GM12878 (cell line): Measurements from ENCODE around the gene GNAO1. TPM values are rescaled to one million over a fixed set of nuclear protein-coding genes. Genes with fewer than 3 reads are reported as not detected.

Experiments used
- ATAC-seq: fragments of 200-7000 bp; cut with Tn5 transposase; 3 replicates; pipeline ENCODE4 v1.9.1; 2020; ENCODE audit warnings: mild to moderate bottlenecking, moderate library complexity
- BruUV-seq: library from RNA; stranded (reverse); fragments of 400-500 nt; replicated peaks from 2 replicates; lab custom pipeline; 2021; lab: Mats Ljungman, UMichigan
- CTCF ChIA-PET: fragments of 300-600 bp; sonication (Branson Sonifier 250); formaldehyde crosslinking; extraction: SDS; loops from one replicate; lab custom pipeline; 2021; ENCODE audit warnings: inconsistent platforms; lab: Yijun Ruan, JAX
- POLR2A ChIA-PET: fragments of 350-600 bp; formaldehyde crosslinking; extraction: SDS; loops from one replicate; lab custom pipeline; 2021; ENCODE audit warnings: inconsistent platforms; lab: Charles Lee
- RAD21 ChIA-PET: fragments of 300-600 bp; sonication (Branson Sonifier 250); formaldehyde crosslinking; loops from one replicate; lab custom pipeline; 2023; ENCODE audit warnings: antibody characterized with exemption; ENCODE audit not compliant: unreplicated experiment; lab: Charles Lee
- SMC1A ChIA-PET: fragments of 300-600 bp; sonication (Branson Sonifier 250); formaldehyde crosslinking; loops from one replicate; lab custom pipeline; 2023; ENCODE audit not compliant: unreplicated experiment, uncharacterized antibody; lab: Charles Lee
- DNase-seq: peaks from one replicate; pipeline ENCODE4 v3.0.0-alpha.2; 2011; ENCODE audit warnings: low read depth, low spot score
- FAIRE-seq: peaks from 3 replicates; lab custom pipeline; 2011; peaks lifted over from hg19 to GRCh38; lab: Jason Lieb, UNC
- H2AFZ ChIP-seq: 2 replicates; pipeline ENCODE4 v1.6.0; 2011; ENCODE audit warnings: low read depth, low read length, control low read depth; ENCODE audit not compliant: control insufficient read depth
- H3K27ac ChIP-seq: 2 replicates; pipeline ENCODE4 v1.5.1; 2011; ENCODE audit warnings: control low read depth; ENCODE audit not compliant: control insufficient read depth, insufficient read depth
- H3K27me3 ChIP-seq, 2 experiments: replicated peaks in 1 of 2; 2 replicates each; pipeline versions ENCODE4 v1.6.0 to v1.6.1; 2011; ENCODE audit warnings: low read length in 1 of 2; ENCODE audit not compliant: control insufficient read depth in 2 of 2, insufficient read depth in 2 of 2
- H3K36me3 ChIP-seq, 2 experiments: 2 replicates each; pipeline ENCODE4 v1.5.1; 2011; ENCODE audit warnings: low read length in 1 of 2; ENCODE audit not compliant: control insufficient read depth in 2 of 2, insufficient read depth in 2 of 2
- H3K4me1 ChIP-seq: 2 replicates; pipeline ENCODE4 v1.6.1; 2011; ENCODE audit warnings: mild to moderate bottlenecking, low read length, moderate library complexity, mixed read lengths; ENCODE audit not compliant: control insufficient read depth, insufficient read depth
- H3K4me2 ChIP-seq: 2 replicates; pipeline ENCODE4 v1.6.0; 2011; ENCODE audit warnings: control low read depth; ENCODE audit not compliant: control insufficient read depth, insufficient read depth
- H3K4me3 ChIP-seq: fragments of 200-600 bp; sonication (generic); 2 replicates; pipeline ENCODE4 v1.5.1; 2016
- H3K79me2 ChIP-seq: 2 replicates; pipeline ENCODE4 v1.6.0; 2011; ENCODE audit warnings: low read length; ENCODE audit not compliant: control insufficient read depth, insufficient read depth
- H3K9ac ChIP-seq: 2 replicates; pipeline ENCODE4 v1.8.0; 2011; ENCODE audit warnings: low read length, control low read depth, mixed read lengths; ENCODE audit not compliant: control insufficient read depth, insufficient read depth
- H3K9me3 ChIP-seq: replicated peaks from 3 replicates; pipeline ENCODE4 v1.5.1; 2011; ENCODE audit warnings: mild to moderate bottlenecking, low read length; ENCODE audit not compliant: control insufficient read depth, insufficient read depth
- H4K20me1 ChIP-seq: 2 replicates; pipeline ENCODE4 v1.6.0; 2011; ENCODE audit not compliant: control insufficient read depth, insufficient read depth
- BCL11A ChIP-seq: IDR thresholded peaks from 2 replicates; pipeline ENCODE4 v1.6.1; 2011; ENCODE audit warnings: low read depth, low read length
- BMI1 ChIP-seq: fragments of 450-650 bp; IDR thresholded peaks from 2 replicates; pipeline ENCODE4 v1.6.1; 2016; ENCODE audit warnings: mild to moderate bottlenecking, moderate library complexity, borderline replicate concordance
- CBX3 ChIP-seq: fragments of 200-600 bp; sonication (generic); IDR thresholded peaks from 2 replicates; pipeline ENCODE4 v1.6.1; 2016; ENCODE audit warnings: low read depth, borderline replicate concordance
- CREB1 ChIP-seq: IDR thresholded peaks from 2 replicates; pipeline ENCODE4 v1.6.1; 2012; ENCODE audit warnings: low read depth, mild to moderate bottlenecking, inconsistent platforms
- FOXM1 ChIP-seq: IDR thresholded peaks from 2 replicates; pipeline ENCODE4 v1.6.1; 2012; ENCODE audit warnings: low read depth, mild to moderate bottlenecking, inconsistent platforms, low read length, moderate library complexity
- IKZF2 ChIP-seq, 2 experiments: fragments of 450-650 bp; IDR thresholded peaks; 2 replicates each; pipeline ENCODE4 v1.6.1; 2017; ENCODE audit warnings: mild to moderate bottlenecking in 2 of 2, moderate library complexity in 2 of 2
- JUNB ChIP-seq: IDR thresholded peaks from 2 replicates; pipeline ENCODE4 v1.6.1; 2016; ENCODE audit warnings: antibody characterized with exemption, mild to moderate bottlenecking
- KDM1A ChIP-seq: fragments of 200-600 bp; sonication (generic); IDR thresholded peaks from 2 replicates; pipeline ENCODE4 v1.6.1; 2016; ENCODE audit warnings: borderline replicate concordance
- MTA3 ChIP-seq: IDR thresholded peaks from 2 replicates; pipeline ENCODE4 v1.6.1; 2012; ENCODE audit warnings: low read length, inconsistent platforms, borderline replicate concordance
- PML ChIP-seq: IDR thresholded peaks from 2 replicates; pipeline ENCODE4 v1.6.1; 2012; ENCODE audit warnings: low read length, inconsistent platforms
- POLR2AphosphoS2 ChIP-seq: IDR thresholded peaks from 2 replicates; pipeline ENCODE4 v1.6.1; 2011; ENCODE audit warnings: low read depth, mild to moderate bottlenecking, low read length, improper control_type of control experiment, moderate library complexity
- RAD51 ChIP-seq: fragments of 450-650 bp; IDR thresholded peaks from 2 replicates; pipeline ENCODE4 v1.6.1; 2016; ENCODE audit warnings: moderate library complexity, mild to moderate bottlenecking, inconsistent platforms
- RBBP5 ChIP-seq: fragments of 200-600 bp; sonication (generic); conservative IDR thresholded peaks from 2 replicates; pipeline ENCODE4 v1.6.1; 2016
- SMAD5 ChIP-seq: IDR thresholded peaks from 2 replicates; pipeline ENCODE4 v1.6.1; 2016; ENCODE audit warnings: antibody characterized with exemption, low read depth
- SREBF2 ChIP-seq: IDR thresholded peaks from 2 replicates; pipeline ENCODE4 v1.6.1; 2012; ENCODE audit warnings: mild to moderate bottlenecking, low read length
- STAT1 ChIP-seq: fragments of 450-650 bp; conservative IDR thresholded peaks from 2 replicates; pipeline ENCODE4 v1.6.1; 2014; ENCODE audit warnings: antibody characterized with exemption, mild to moderate bottlenecking
- STAT3 ChIP-seq: IDR thresholded peaks from 2 replicates; pipeline ENCODE4 v1.6.1; 2011; ENCODE audit warnings: low read depth, low read length, improper control_type of control experiment
- SUPT20H ChIP-seq: IDR thresholded peaks from 2 replicates; pipeline ENCODE4 v1.6.1; 2011; ENCODE audit warnings: low read depth, mild to moderate bottlenecking, low read length, moderate library complexity, borderline replicate concordance; ENCODE audit not compliant: control insufficient read depth
- YBX1 ChIP-seq: fragments of 450-650 bp; IDR thresholded peaks from 2 replicates; pipeline ENCODE4 v1.6.1; 2016; ENCODE audit warnings: antibody characterized with exemption
- ZBED1 ChIP-seq: IDR thresholded peaks from 2 replicates; pipeline ENCODE4 v1.6.1; 2016; ENCODE audit warnings: borderline replicate concordance
- ZNF207 ChIP-seq: fragments of 450-650 bp; IDR thresholded peaks from 2 replicates; pipeline ENCODE4 v1.6.1; 2014; ENCODE audit warnings: antibody characterized with exemption, mild to moderate bottlenecking, borderline replicate concordance
- ZNF217 ChIP-seq: fragments of 450-650 bp; IDR thresholded peaks from 2 replicates; pipeline ENCODE4 v1.6.1; 2017; ENCODE audit warnings: antibody characterized with exemption, mild to moderate bottlenecking
- ZNF24 ChIP-seq: fragments of 450-650 bp; IDR thresholded peaks from 2 replicates; pipeline ENCODE4 v1.6.1; 2017; ENCODE audit warnings: antibody characterized with exemption, mild to moderate bottlenecking
- ZNF622 ChIP-seq: fragments of 450-650 bp; IDR thresholded peaks from 2 replicates; pipeline ENCODE4 v1.6.1; 2017; ENCODE audit warnings: mild to moderate bottlenecking, inconsistent platforms
- ZSCAN29 ChIP-seq: fragments of 450-650 bp; IDR thresholded peaks from 2 replicates; pipeline ENCODE4 v1.6.1; 2017; ENCODE audit warnings: mild to moderate bottlenecking, moderate library complexity
- ZZZ3 ChIP-seq: IDR thresholded peaks from 2 replicates; pipeline ENCODE4 v1.6.1; 2011; ENCODE audit warnings: low read depth; ENCODE audit not compliant: control insufficient read depth, insufficient read length
- WGBS: methylation state at CpG from one replicate; pipeline ENCODE4 v1.1.6; 2016; ENCODE audit warnings: low lambda C conversion rate; ENCODE audit not compliant: insufficient replicate concordance, insufficient coverage; ENCODE audit errors: missing lambda C conversion rate; 5-methylcytosine and 5-hydroxymethylcytosine counted together
- in situ Hi-C: fragments of 300-500 bp; cut with MboI; formaldehyde crosslinking; loops from 9 replicates; pipeline ENCODE4 v1.14.3; 2018; ENCODE audit warnings: mixed read lengths
- intact Hi-C: fragments of 100-400 bp; cut with micrococcal nuclease; formaldehyde crosslinking; loops from one replicate; pipeline ENCODE4 v1.14.2; 2022; ENCODE audit not compliant: unreplicated experiment
- polyA plus RNA-seq, 11 experiments: library from polyadenylated mRNA; depleted of rRNA in 4 of 11; unstranded in 6 of 11; stranded (reverse) in 5 of 11; fragments of >200 nt; fragmentation: Nextera tagmentation in 4 of 11; fragmentation: Illumina TruSeq in 1 of 11; extraction: Ambion mirVana in 4 of 11; extraction: Trizol in 1 of 11; gene quantifications; 1 replicate in 1 of 11; 2 replicates in 10 of 11; pipeline versions ENCODE4 v1.2.1 to v1.2.3, GENCODE V29; 2011 to 2016; ENCODE audit warnings: inconsistent platforms in 2 of 11, missing spikeins in 2 of 11, low read depth in 1 of 11
- total RNA-seq, 4 experiments: library from RNA; depleted of rRNA in 3 of 4; stranded (reverse); fragments of >200 nt in 3 of 4; fragmentation: Illumina TruSeq in 1 of 4; extraction: Trizol in 1 of 4; gene quantifications; 2 replicates each; pipeline versions ENCODE4 v1.2.1 to v1.2.3, GENCODE V29; 2013 to 2021
- TF ChIP-seq, protein P1 (sequence below): fragments of 450-650 bp; IDR thresholded peaks from 2 replicates; pipeline ENCODE4 v1.6.1; 2014; ENCODE audit warnings: mild to moderate bottlenecking
- TF ChIP-seq, protein P2 (sequence below): fragments of 450-650 bp; IDR thresholded peaks from 2 replicates; pipeline ENCODE4 v1.6.1; 2017; ENCODE audit warnings: mild to moderate bottlenecking, low read depth, inconsistent platforms; ENCODE audit not compliant: poor library complexity, severe bottlenecking

The GNAO1 gene
- total and polyA plus RNA-seq, 10 of the 15 experiments (the other 5 are each of a cell fraction or from before 2014, with no cell fraction given) = 0.05 to 0.28 (median 0.14) TPM; not detected in 6

- ATAC-seq (peak; percentile 82), DNase-seq (peak; percentile 39), FAIRE-seq (peak; percentile 69)
- no peak overlapping the region for H3K9ac ChIP-seq
- H3K36me3 ChIP-seq = no peaks in the 10 kb centered on the region
- ChIA-PET POLR2A (no interaction called here), SMC1A (no interaction called here), CTCF (interaction anchor here (0.6 to 1.5 kb wide), 3 partner anchors 36 to 253 kb away, joined by 3 to 5 read pairs (median 3); no protein-coding TSS in a partner anchor), RAD21 (interaction anchor here (1.1 kb wide), 1 partner anchor 60 kb away, joined by 3 read pairs; no protein-coding TSS in a partner anchor)
- no peak overlapping the region for H3K27ac ChIP-seq
- in situ Hi-C loops = no loop called here
- H3K4me1 ChIP-seq = peaks cover 22% of the 10 kb centered on the region
- no peaks in the 10 kb centered on the region for H4K20me1 ChIP-seq
- no peaks in the 10 kb centered on the region; the same call in 2 of the 3 replicates for H3K9me3 ChIP-seq
- intact Hi-C loops = loop anchor here (2.0 kb wide), 1 partner anchor 34 kb away; no protein-coding TSS in a partner anchor
- no TSS peak for BruUV-seq
- H2AFZ ChIP-seq = no peak overlapping the region
- no peaks in the 10 kb centered on the region for H3K79me2 ChIP-seq
- H3K4me3 ChIP-seq = no peak overlapping the region
- H3K4me2 ChIP-seq = peak overlapping the region; percentile 30; the same call in 1 of the 2 replicates
- WGBS = 3% methylated on average over 2 of the region's 2 CpGs
- H3K27me3 ChIP-seq = peaks cover 1 to 5% of the 10 kb centered on the region in 2 experiments; a peak in 3 of 4 replicates
- no peak for TF ChIP-seq CBX3
- no peak for TF ChIP-seq KDM1A
- TF ChIP-seq, protein P1, sequence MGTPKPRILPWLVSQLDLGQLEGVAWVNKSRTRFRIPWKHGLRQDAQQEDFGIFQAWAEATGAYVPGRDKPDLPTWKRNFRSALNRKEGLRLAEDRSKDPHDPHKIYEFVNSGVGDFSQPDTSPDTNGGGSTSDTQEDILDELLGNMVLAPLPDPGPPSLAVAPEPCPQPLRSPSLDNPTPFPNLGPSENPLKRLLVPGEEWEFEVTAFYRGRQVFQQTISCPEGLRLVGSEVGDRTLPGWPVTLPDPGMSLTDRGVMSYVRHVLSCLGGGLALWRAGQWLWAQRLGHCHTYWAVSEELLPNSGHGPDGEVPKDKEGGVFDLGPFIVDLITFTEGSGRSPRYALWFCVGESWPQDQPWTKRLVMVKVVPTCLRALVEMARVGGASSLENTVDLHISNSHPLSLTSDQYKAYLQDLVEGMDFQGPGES = no peak
- TF ChIP-seq STAT3 = no peak
- TF ChIP-seq ZZZ3 = no peak
- no peak for TF ChIP-seq SREBF2
- no peak for TF ChIP-seq RAD51
- TF ChIP-seq BMI1 = peak; percentile 14; the same call in 1 of the 2 replicates
- TF ChIP-seq IKZF2 (IDR thresholded peaks at IDR 0.05) = peak; percentile 84 to 87
- TF ChIP-seq STAT1 = no peak
- TF ChIP-seq SUPT20H = no peak
- TF ChIP-seq, protein P2, sequence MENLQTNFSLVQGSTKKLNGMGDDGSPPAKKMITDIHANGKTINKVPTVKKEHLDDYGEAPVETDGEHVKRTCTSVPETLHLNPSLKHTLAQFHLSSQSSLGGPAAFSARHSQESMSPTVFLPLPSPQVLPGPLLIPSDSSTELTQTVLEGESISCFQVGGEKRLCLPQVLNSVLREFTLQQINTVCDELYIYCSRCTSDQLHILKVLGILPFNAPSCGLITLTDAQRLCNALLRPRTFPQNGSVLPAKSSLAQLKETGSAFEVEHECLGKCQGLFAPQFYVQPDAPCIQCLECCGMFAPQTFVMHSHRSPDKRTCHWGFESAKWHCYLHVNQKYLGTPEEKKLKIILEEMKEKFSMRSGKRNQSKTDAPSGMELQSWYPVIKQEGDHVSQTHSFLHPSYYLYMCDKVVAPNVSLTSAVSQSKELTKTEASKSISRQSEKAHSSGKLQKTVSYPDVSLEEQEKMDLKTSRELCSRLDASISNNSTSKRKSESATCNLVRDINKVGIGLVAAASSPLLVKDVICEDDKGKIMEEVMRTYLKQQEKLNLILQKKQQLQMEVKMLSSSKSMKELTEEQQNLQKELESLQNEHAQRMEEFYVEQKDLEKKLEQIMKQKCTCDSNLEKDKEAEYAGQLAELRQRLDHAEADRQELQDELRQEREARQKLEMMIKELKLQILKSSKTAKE = peak; percentile 31
- TF ChIP-seq SMAD5 = no peak
- TF ChIP-seq CREB1 = no peak
- no peak for TF ChIP-seq ZBED1
- no peak for TF ChIP-seq RBBP5
- TF ChIP-seq PML = no peak
- peak; percentile 76 for TF ChIP-seq ZNF217
- no peak for TF ChIP-seq ZNF622
- TF ChIP-seq MTA3 = no peak
- TF ChIP-seq ZNF24 = no peak
- peak; percentile 78; the same call in 1 of the 2 replicates for TF ChIP-seq BCL11A
- TF ChIP-seq POLR2AphosphoS2 = no peak
- no peak for TF ChIP-seq ZNF207
- no peak for TF ChIP-seq ZSCAN29
- no peak for TF ChIP-seq FOXM1
- no peak for TF ChIP-seq YBX1
- TF ChIP-seq JUNB = no peak
Observed at GRCh38 chr16:56199164-56199563, 7.9 kb downstream of the GNAO1 start.
